ENCODE measurements around the gene SLC12A6.
A peak's percentile ranks its signal among the peaks of the same experiment; 100 is the strongest.

Gene SLC12A6

GRCh38 chr15:34329006-34329405 lies 8.6 kb downstream of the SLC12A6 start:
- no peak for DNase-seq (ENCODE audit: low read depth)
- no peak overlapping the region for H3K4me3 ChIP-seq (ENCODE audit: low read length)
- TF ChIP-seq CTCF (IDR thresholded peaks at IDR 0.05; ENCODE audit: insufficient read depth, low read depth, low read length, missing control alignments) = no peak

- DNase-seq (ENCODE audit: low read depth) = no peak
- H3K4me3 ChIP-seq (ENCODE audit: low read length) = no peak overlapping the region
- no peak for TF ChIP-seq CTCF (IDR thresholded peaks at IDR 0.05; ENCODE audit: insufficient read depth, low read depth, low read length, missing control alignments)
These were observed 9.7 kb downstream of the SLC12A6 start for GRCh38 chr15:34327906-34328305.

- no peak overlapping the region for H3K4me3 ChIP-seq (ENCODE audit: low read length)
- no peak for DNase-seq (ENCODE audit: low read depth)
- TF ChIP-seq CTCF (IDR thresholded peaks at IDR 0.05; ENCODE audit: insufficient read depth, low read depth, low read length, missing control alignments) = no peak
These were observed 12.2 kb downstream of the SLC12A6 start for GRCh38 chr15:34325368-34325767.

- no peak overlapping the region for H3K4me3 ChIP-seq (ENCODE audit: low read length)
- TF ChIP-seq CTCF (IDR thresholded peaks at IDR 0.05; ENCODE audit: insufficient read depth, low read depth, low read length, missing control alignments) = no peak
- no peak for DNase-seq (ENCODE audit: low read depth)
These were observed 12.6 kb downstream of the SLC12A6 start for GRCh38 chr15:34324933-34325332.

- TF ChIP-seq CTCF (IDR thresholded peaks at IDR 0.05; ENCODE audit: insufficient read depth, low read depth, low read length, missing control alignments) = no peak
- no peak for DNase-seq (ENCODE audit: low read depth)
These were observed 14.4 kb downstream of the SLC12A6 start for GRCh38 chr15:34323217-34323616.

GRCh38 chr15:34318277-34319079 lies 19.1 kb downstream of the SLC12A6 start:
- DNase-seq (ENCODE audit: low read depth) = peak; percentile 91
- TF ChIP-seq CTCF (IDR thresholded peaks at IDR 0.05; ENCODE audit: insufficient read depth, low read depth, low read length, missing control alignments) = no peak
- peak overlapping the region; percentile 68 for H3K4me3 ChIP-seq (ENCODE audit: low read length)

More at GRCh38 chr15:34323217-34323616, 14.4 kb downstream of the SLC12A6 start:
- no peak overlapping the region for H3K4me3 ChIP-seq (ENCODE audit: low read length)
